GM18858 (cell line): ENCODE results near the gene ETV4.

Experiments
- ATAC-seq: cut with Tn5 transposase; IDR thresholded peaks from one replicate; pipeline ENCODE4 v1.9.1; 2021; ENCODE audit not compliant: unreplicated experiment

ETV4 gene

GRCh38 chr17:43546319-43547188 is at the start of gene ETV4:
Gene ETV4 (minus strand): TSS chr17:43546340. CDS start chr17:43545617, 723 bp downstream.
- no peak for ATAC-seq

GRCh38 chr17:43595466-43595865 is 49.3 kb upstream of the ETV4 start:
- no peak for ATAC-seq

GRCh38 chr17:43591779-43592562 is 45.8 kb upstream of the ETV4 start:
- ATAC-seq, result no peak

- ATAC-seq, result no peak
Observed at GRCh38 chr17:43591001-43591400, 44.9 kb upstream of the ETV4 start.

- ATAC-seq, result no peak
Observed at GRCh38 chr17:43588664-43589435, 42.7 kb upstream of the ETV4 start.

- no peak for ATAC-seq
Observed at GRCh38 chr17:43588121-43588520, 42.0 kb upstream of the ETV4 start.

GRCh38 chr17:43587647-43588046 is 41.5 kb upstream of the ETV4 start:
- ATAC-seq, result no peak

GRCh38 chr17:43584666-43585102 is 38.5 kb upstream of the ETV4 start:
- no peak for ATAC-seq

GRCh38 chr17:43583332-43583731 is 37.2 kb upstream of the ETV4 start:
- no peak for ATAC-seq

- ATAC-seq, result no peak
Observed at GRCh38 chr17:43581613-43582012, 35.5 kb upstream of the ETV4 start.

- no peak for ATAC-seq
Observed at GRCh38 chr17:43581130-43581529, 35.0 kb upstream of the ETV4 start.

GRCh38 chr17:43579566-43580140 is 33.5 kb upstream of the ETV4 start:
- no peak for ATAC-seq

GRCh38 chr17:43578699-43579565 is 32.8 kb upstream of the ETV4 start:
- no peak for ATAC-seq

- no peak for ATAC-seq
Observed at GRCh38 chr17:43578404-43578698, 32.2 kb upstream of the ETV4 start.

- no peak for ATAC-seq
Observed at GRCh38 chr17:43577664-43578403, 31.7 kb upstream of the ETV4 start.

- no peak for ATAC-seq
Observed at GRCh38 chr17:43576563-43577229, 30.6 kb upstream of the ETV4 start.

GRCh38 chr17:43574896-43575525 is 28.9 kb upstream of the ETV4 start:
- ATAC-seq, result no peak

GRCh38 chr17:43574348-43574747 is 28.2 kb upstream of the ETV4 start:
- no peak for ATAC-seq
